GM23338 (cell line): ENCODE measurements around the gene PVALB.

Source experiments
- EZH2 ChIP-seq: fragments of 200-600 bp; sonication (generic); IDR thresholded peaks from one replicate; pipeline ENCODE4 v1.8.0; 2017; ENCODE audit warnings: antibody characterized with exemption, mild to moderate bottlenecking, low read depth; ENCODE audit not compliant: unreplicated experiment
- EZH2phosphoT487 ChIP-seq: fragments of 200-600 bp; sonication (generic); IDR thresholded peaks from one replicate; pipeline ENCODE4 v1.8.1; 2018; ENCODE audit warnings: antibody characterized with exemption; ENCODE audit not compliant: unreplicated experiment
- JUNB ChIP-seq: IDR thresholded peaks from one replicate; pipeline ENCODE4 v1.6.1; 2016; ENCODE audit warnings: antibody characterized with exemption; ENCODE audit not compliant: unreplicated experiment
- NANOG ChIP-seq: IDR thresholded peaks from 2 replicates; pipeline ENCODE4 v1.6.1; 2016; ENCODE audit warnings: antibody characterized with exemption, borderline replicate concordance
- POLR2AphosphoS5 ChIP-seq: IDR thresholded peaks from 2 replicates; pipeline ENCODE4 v1.6.1; 2016; ENCODE audit warnings: antibody characterized with exemption, low read depth
- ZNF114 ChIP-seq: fragments of 250-450 bp; sonication (Bioruptor Pico); IDR thresholded peaks from 2 replicates; pipeline ENCODE4 v1.5.0; 2020; ENCODE audit warnings: mild to moderate bottlenecking, moderate library complexity
- TF ChIP-seq, protein P1 (sequence below), 2 experiments: fragments of 200-600 bp in 1 of 2; sonication (generic) in 1 of 2; conservative IDR thresholded peaks; 2 replicates each; pipeline versions ENCODE4 v1.5.1 to v1.6.1; 2016 to 2017; ENCODE audit warnings: antibody characterized with exemption in 2 of 2, low read depth in 2 of 2, mild to moderate bottlenecking in 2 of 2, moderate library complexity in 1 of 2
- TF ChIP-seq, protein P2 (sequence below): IDR thresholded peaks from one replicate; pipeline ENCODE4 v1.6.1; 2018; ENCODE audit warnings: antibody characterized with exemption; ENCODE audit not compliant: unreplicated experiment
- TF ChIP-seq, protein P3 (sequence below): IDR thresholded peaks from 2 replicates; pipeline ENCODE4 v1.6.1; 2016; ENCODE audit warnings: antibody characterized with exemption

GRCh38 chr22:36764641-36765040 is 52.2 kb downstream of the PVALB start:
- TF ChIP-seq, protein P1, sequence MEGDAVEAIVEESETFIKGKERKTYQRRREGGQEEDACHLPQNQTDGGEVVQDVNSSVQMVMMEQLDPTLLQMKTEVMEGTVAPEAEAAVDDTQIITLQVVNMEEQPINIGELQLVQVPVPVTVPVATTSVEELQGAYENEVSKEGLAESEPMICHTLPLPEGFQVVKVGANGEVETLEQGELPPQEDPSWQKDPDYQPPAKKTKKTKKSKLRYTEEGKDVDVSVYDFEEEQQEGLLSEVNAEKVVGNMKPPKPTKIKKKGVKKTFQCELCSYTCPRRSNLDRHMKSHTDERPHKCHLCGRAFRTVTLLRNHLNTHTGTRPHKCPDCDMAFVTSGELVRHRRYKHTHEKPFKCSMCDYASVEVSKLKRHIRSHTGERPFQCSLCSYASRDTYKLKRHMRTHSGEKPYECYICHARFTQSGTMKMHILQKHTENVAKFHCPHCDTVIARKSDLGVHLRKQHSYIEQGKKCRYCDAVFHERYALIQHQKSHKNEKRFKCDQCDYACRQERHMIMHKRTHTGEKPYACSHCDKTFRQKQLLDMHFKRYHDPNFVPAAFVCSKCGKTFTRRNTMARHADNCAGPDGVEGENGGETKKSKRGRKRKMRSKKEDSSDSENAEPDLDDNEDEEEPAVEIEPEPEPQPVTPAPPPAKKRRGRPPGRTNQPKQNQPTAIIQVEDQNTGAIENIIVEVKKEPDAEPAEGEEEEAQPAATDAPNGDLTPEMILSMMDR (conservative IDR thresholded peaks at IDR 0.05; ENCODE audit: low read depth in 2 of 2) = no peak
- no peak for TF ChIP-seq POLR2AphosphoS5
- TF ChIP-seq EZH2 = no peak
- TF ChIP-seq EZH2phosphoT487 = no peak
- no peak for TF ChIP-seq JUNB
- TF ChIP-seq, protein P2, sequence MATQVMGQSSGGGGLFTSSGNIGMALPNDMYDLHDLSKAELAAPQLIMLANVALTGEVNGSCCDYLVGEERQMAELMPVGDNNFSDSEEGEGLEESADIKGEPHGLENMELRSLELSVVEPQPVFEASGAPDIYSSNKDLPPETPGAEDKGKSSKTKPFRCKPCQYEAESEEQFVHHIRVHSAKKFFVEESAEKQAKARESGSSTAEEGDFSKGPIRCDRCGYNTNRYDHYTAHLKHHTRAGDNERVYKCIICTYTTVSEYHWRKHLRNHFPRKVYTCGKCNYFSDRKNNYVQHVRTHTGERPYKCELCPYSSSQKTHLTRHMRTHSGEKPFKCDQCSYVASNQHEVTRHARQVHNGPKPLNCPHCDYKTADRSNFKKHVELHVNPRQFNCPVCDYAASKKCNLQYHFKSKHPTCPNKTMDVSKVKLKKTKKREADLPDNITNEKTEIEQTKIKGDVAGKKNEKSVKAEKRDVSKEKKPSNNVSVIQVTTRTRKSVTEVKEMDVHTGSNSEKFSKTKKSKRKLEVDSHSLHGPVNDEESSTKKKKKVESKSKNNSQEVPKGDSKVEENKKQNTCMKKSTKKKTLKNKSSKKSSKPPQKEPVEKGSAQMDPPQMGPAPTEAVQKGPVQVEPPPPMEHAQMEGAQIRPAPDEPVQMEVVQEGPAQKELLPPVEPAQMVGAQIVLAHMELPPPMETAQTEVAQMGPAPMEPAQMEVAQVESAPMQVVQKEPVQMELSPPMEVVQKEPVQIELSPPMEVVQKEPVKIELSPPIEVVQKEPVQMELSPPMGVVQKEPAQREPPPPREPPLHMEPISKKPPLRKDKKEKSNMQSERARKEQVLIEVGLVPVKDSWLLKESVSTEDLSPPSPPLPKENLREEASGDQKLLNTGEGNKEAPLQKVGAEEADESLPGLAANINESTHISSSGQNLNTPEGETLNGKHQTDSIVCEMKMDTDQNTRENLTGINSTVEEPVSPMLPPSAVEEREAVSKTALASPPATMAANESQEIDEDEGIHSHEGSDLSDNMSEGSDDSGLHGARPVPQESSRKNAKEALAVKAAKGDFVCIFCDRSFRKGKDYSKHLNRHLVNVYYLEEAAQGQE = no peak
- no peak for TF ChIP-seq NANOG
- TF ChIP-seq, protein P3, sequence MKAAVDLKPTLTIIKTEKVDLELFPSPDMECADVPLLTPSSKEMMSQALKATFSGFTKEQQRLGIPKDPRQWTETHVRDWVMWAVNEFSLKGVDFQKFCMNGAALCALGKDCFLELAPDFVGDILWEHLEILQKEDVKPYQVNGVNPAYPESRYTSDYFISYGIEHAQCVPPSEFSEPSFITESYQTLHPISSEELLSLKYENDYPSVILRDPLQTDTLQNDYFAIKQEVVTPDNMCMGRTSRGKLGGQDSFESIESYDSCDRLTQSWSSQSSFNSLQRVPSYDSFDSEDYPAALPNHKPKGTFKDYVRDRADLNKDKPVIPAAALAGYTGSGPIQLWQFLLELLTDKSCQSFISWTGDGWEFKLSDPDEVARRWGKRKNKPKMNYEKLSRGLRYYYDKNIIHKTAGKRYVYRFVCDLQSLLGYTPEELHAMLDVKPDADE = no peak
- TF ChIP-seq ZNF114 (CRISPR knock-in tag) = no peak
